ENCODE measurements around the gene CALML4. TPM values are rescaled to one million over a fixed set of nuclear protein-coding genes. Genes with fewer than 3 reads are reported as not detected.

CALML4 gene
- total RNA-seq, 6 donors from 2014 or later: 3.6 to 33.7 (median 7.0) TPM

DNA sequence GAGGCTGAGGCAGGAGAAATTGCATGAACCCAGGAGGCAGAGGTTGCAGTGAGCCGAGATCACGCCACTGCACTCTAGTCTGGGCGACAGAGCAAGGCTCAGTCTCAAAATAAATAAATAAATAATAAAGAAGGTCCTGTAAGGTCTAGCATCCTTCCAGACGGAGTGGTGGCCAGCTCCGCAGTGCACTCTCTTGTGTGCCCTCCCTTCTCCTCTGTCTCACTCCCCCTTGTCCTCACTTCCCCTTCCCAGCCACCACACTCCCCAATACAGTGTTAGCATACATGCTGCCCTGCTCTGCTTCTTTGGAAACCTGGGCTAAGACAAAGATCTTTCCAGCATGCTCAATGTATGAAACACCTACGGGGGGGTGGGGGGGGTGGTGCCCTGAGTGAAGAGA, 27.8 kb upstream of the CALML4 start:
- Histone ChIP-seq H3K36me3 (no peaks in the 10 kb centered on the region), H3K27me3 (no peaks in the 10 kb centered on the region), H3K4me3 (no peak overlapping the region), H3K4me1 (peaks cover 11 to 19% (median 14%) of the 10 kb centered on the region in 4 donors), H3K9me3 (no peaks in the 10 kb centered on the region), H3K27ac (no peak overlapping the region)
- no peak for DNase-seq
- ATAC-seq (ENCODE audit: low FRiP score in 2 of 2): peak in 1 of 2 donors; percentile 45
- 80 to 81% methylated on average over 6 of the region's 6 CpGs for WGBS, 2 donors
- TF ChIP-seq CTCF (IDR thresholded peaks at IDR 0.05): no peak

GRCh38 chr15:68232449-68232848, 27.3 kb upstream of the CALML4 start:
- DNase-seq: no peak
- H3K36me3 ChIP-seq: no peaks in the 10 kb centered on the region
- peaks cover 14 to 23% (median 18%) of the 10 kb centered on the region in 4 donors for H3K4me1 ChIP-seq
- TF ChIP-seq POLR2A (IDR thresholded peaks at IDR 0.05) (no peak), POLR2AphosphoS5 (IDR thresholded peaks at IDR 0.05) (no peak), EP300 (IDR thresholded peaks at IDR 0.05) (no peak), CTCF (IDR thresholded peaks at IDR 0.05) (no peak)
- 69 to 86% methylated on average over 6 of the region's 6 CpGs for WGBS, 2 donors
- no peaks in the 10 kb centered on the region for H3K27me3 ChIP-seq
- ATAC-seq (ENCODE audit: low FRiP score in 2 of 2): no peak
- H3K9me3 ChIP-seq: no peaks in the 10 kb centered on the region
- H3K27ac ChIP-seq: no peak overlapping the region
- H3K4me3 ChIP-seq: no peak overlapping the region

DNA sequence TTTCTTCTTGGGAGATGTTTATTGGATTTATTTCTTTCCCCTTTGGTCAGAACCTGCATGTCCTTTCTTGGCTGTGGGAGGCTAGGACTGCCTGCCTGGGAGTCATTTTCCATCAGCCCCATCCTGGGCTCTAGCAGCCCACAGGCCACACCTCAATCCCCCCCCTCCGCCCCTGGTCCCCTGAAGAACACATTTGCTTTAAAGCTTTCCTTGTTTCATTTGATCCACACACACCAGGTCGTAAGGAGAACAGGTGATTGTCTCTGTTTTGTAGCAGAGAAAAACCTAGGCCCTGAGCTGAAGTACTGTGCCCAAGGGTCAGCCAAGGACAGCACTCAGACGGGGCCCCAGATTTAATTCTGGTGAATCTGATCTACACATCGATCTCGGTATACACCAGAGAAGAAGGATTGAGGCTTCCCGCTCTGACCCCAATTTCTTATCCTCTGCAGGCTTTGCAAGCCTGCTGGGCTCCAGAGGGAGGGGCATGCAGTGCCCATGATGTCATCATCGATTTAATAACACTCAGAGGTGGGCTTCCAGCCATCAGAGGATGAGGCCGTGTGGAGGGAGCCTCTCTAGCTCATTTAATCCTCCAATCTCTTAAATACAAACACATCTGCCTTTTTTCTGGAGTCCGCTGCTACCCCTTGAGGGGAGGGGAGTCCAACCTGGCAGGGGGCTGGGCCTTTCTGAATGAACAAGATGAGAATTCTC, 26.1 kb upstream of the CALML4 start:
- H3K27ac ChIP-seq: no peak overlapping the region
- no peaks in the 10 kb centered on the region for H3K9me3 ChIP-seq
- H3K36me3 ChIP-seq: no peaks in the 10 kb centered on the region
- DNase-seq: no peak
- no peak for ATAC-seq (ENCODE audit: low FRiP score in 2 of 2)
- H3K27me3 ChIP-seq: no peaks in the 10 kb centered on the region
- no peak for TF ChIP-seq EP300 (IDR thresholded peaks at IDR 0.05)
- no peak for TF ChIP-seq POLR2A (IDR thresholded peaks at IDR 0.05)
- no peak for TF ChIP-seq POLR2AphosphoS5 (IDR thresholded peaks at IDR 0.05)
- TF ChIP-seq CTCF (IDR thresholded peaks at IDR 0.05): no peak
- peaks cover 14 to 29% (median 18%) of the 10 kb centered on the region in 4 donors for H3K4me1 ChIP-seq
- no peak overlapping the region for H3K4me3 ChIP-seq
- whole genome bisulfite sequencing, 2 donors: 83 to 90% methylated on average over 8 to 9 of the region's 9 CpGs

DNA sequence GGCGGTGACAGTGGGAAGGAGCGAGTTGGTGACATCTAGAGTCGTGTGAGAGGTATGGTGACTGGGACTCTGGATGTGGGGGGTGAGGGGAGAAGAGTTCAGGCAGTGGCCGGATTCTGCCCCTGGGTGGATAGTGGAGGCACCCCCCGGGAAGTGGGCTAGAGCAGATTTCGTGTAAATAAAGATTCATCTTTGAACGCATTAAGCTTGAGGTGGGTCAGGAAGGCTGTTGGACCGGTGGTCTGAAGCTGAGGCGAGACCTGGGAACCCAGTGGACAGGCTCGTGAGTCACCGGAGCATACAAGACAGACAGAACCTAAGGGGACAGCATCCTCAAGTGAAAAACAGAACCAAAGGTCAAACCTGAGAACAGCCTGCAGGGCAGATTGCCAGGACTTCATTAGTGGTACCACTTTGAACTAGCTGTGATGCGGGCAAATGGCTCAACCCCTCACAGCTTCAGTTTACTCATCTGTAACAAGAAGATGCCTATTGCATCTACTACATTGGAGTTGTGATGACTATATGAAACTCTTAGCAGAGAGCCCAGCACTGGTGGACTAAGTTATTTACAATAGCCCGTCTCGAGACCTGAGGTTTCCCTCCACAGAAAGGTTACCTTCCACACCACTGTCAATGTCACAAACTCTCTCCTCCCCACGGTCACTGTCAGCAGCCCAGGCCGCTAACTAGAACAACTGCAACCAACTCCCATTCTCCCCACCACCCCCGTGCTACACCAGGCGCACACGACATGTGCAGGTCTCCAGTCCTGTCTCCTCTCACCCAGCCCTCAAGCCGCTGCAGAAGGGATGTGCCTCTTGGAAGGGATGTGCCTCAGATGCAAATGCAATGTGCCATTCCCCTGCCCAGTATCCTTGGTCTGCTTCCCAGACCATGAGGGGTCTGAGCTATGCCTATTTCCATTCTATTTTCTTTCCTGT, 25.3 kb upstream of the CALML4 start:
- H3K36me3 ChIP-seq: no peaks in the 10 kb centered on the region
- 57 to 60% methylated on average over 16 to 20 of the region's 20 CpGs for WGBS, 2 donors
- ATAC-seq (ENCODE audit: low FRiP score in 2 of 2) (peak in 1 of 2 donors; percentile 30), DNase-seq (no peak)
- peak overlapping the region in 2 of 4 donors; percentile 74 to 83 for H3K27ac ChIP-seq
- H3K4me1 ChIP-seq: peaks cover 14 to 29% (median 18%) of the 10 kb centered on the region in 4 donors
- no peaks in the 10 kb centered on the region for H3K9me3 ChIP-seq
- TF ChIP-seq CTCF (IDR thresholded peaks at IDR 0.05) (no peak), POLR2AphosphoS5 (IDR thresholded peaks at IDR 0.05) (no peak), EP300 (IDR thresholded peaks at IDR 0.05) (no peak)
- no peaks in the 10 kb centered on the region for H3K27me3 ChIP-seq
- H3K4me3 ChIP-seq: peak overlapping the region in 3 of 4 donors; percentile 62 to 99 (median 80)
